SU-DHL-6 (cell line): ENCODE results near the gene LRRFIP1.

Source experiments
- CTCF ChIP-seq: fragments of 200-600 bp; sonication (generic); IDR thresholded peaks from one replicate; pipeline ENCODE4 v1.5.1; 2017; ENCODE audit warnings: antibody characterized with exemption, mild to moderate bottlenecking, low read length, moderate library complexity; ENCODE audit not compliant: insufficient read depth, poor library complexity, severe bottlenecking
- EZH2phosphoT487 ChIP-seq: fragments of 200-600 bp; sonication (generic), shearing (Covaris generic); conservative IDR thresholded peaks from 2 replicates; pipeline ENCODE4 v1.6.1; 2018; ENCODE audit warnings: mild to moderate bottlenecking, antibody characterized with exemption, low read length, moderate library complexity, mixed read lengths

- TF ChIP-seq CTCF = no peak
- TF ChIP-seq EZH2phosphoT487 = no peak
These were observed 38.3 kb downstream of the LRRFIP1 start for GRCh38 chr2:237665713-237666143.
